GM19455 (cell line): Measurements from ENCODE around the gene PGPEP1.
"Not testable (repeated sequence)": the region's sequence is repeated elsewhere in the genome, so short reads cannot be mapped to it uniquely, and the experiment has no call there.

Experiments used
- ATAC-seq: cut with Tn5 transposase; IDR thresholded peaks from one replicate; pipeline ENCODE4 v1.9.1; 2021; ENCODE audit not compliant: unreplicated experiment

Gene PGPEP1

DNA sequence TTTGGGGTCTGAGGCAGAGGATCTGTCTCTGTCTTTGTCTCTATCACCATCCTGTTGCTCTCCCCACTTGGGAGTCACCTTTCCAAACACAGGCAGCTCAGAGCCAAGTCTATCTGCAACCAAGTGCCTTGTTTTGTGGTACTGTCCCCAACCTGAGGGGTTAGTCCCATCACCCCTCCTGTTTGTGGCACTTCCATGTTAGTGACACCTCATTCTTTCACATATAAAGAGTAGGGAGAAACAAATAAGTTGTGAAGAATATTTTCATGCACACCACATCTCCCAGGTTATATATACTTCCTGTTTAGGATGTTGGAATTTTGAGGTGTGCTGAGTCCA, 49.3 kb downstream of the PGPEP1 start:
- no peak for ATAC-seq

DNA sequence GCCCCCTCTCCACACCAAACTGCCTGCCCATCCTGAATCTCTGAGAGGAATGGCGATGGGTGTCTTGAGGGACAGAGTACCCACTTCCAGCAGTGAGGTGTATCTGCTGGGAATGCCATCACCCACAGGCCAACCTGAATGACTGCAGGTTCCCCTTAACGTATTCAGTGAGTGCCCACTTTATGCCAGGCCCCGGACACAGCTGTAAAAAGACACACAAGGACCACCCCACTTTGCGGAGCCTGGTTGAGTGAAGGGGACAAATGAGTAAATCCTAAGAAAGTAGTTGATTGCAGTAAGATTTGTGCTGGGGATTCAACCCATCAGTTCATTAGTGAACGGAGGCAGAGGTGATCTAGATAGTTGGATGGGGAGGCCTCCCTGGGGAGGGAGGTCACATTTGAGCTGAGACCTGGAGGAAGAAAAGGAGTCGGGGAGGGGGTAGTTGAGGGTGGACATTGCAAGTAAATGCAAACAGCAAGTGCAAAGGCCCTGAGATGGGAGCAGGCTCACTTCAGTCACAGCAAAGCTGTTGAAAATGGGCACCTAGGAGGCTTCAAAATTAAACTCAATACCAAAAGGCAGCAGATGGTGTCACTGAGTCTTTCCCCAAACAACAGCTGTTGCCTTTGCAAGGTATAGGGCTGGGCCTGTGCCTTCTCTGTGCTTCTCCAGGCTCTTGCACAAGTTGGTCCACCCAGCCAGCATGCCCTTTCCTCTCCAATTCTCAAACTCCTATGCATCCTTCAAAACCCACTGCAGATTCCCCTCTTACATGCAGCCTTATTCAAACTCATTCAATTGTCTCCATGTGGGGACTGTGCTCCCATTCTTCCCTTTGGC, 49.9 kb downstream of the PGPEP1 start:
- no peak for ATAC-seq

GRCh38 chr19:18391509-18392075, 51.2 kb downstream of the PGPEP1 start:
- ATAC-seq: no peak

DNA sequence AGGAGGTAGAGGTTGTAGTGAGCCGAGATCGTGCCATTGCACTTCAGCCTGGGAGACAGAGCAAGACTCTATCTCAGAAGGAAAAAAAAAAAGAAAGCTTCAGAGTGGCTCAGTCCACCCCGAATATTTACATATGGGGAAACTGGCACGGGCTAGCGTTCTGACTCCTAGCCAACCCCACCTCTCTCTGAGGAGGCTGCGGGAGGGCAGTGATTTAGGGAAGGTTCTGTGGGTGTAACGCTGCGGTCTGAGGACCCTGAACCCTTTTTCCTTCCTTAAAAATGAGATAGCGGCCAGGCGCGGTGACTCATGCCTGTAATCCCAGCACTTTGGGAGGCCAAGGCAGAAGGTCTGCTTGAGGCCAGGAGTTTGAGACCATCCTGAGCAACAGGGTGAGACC, 52.0 kb downstream of the PGPEP1 start:
- no peak for ATAC-seq

DNA sequence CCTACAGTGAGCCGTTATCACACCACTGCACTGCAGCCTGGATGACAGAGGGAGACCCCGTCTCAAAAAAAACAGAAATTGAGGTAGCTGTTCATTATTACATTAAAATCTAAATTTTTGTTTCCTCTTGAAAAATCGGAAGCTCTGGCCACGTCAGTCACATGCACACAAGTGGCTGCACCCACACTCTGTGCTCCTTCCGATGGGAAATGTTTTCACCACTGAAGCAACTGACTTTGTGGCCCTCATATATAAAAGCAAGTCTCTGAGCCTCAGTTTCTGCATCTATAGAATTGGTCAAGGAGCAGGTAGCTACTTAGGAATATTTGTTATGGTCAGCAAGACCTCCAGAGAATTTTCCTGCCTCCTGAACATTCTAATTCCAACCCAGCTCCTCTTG, 52.5 kb downstream of the PGPEP1 start:
- no peak for ATAC-seq

DNA sequence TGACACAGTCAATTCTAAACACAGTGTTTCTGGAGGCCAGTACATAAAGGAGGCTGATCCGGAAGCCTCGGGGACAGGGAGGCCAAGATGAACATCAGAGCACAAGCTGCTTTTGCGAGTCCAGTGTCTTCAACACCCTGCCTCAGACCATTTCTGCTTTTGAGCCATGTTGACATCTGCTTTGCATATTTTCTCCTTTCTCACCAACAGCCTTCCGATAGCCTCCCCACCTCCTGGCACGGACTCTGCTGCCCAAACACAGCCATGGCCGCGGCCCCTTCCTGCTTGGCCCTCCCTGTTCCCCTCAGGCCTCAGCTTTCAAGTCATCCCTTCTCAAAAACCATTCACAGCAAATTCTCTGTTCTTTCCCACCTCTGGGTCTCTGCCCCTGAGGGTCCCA, 53.4 kb downstream of the PGPEP1 start:
- ATAC-seq: no peak

GRCh38 chr19:18396471-18397241, 56.3 kb downstream of the PGPEP1 start:
- no peak for ATAC-seq

DNA sequence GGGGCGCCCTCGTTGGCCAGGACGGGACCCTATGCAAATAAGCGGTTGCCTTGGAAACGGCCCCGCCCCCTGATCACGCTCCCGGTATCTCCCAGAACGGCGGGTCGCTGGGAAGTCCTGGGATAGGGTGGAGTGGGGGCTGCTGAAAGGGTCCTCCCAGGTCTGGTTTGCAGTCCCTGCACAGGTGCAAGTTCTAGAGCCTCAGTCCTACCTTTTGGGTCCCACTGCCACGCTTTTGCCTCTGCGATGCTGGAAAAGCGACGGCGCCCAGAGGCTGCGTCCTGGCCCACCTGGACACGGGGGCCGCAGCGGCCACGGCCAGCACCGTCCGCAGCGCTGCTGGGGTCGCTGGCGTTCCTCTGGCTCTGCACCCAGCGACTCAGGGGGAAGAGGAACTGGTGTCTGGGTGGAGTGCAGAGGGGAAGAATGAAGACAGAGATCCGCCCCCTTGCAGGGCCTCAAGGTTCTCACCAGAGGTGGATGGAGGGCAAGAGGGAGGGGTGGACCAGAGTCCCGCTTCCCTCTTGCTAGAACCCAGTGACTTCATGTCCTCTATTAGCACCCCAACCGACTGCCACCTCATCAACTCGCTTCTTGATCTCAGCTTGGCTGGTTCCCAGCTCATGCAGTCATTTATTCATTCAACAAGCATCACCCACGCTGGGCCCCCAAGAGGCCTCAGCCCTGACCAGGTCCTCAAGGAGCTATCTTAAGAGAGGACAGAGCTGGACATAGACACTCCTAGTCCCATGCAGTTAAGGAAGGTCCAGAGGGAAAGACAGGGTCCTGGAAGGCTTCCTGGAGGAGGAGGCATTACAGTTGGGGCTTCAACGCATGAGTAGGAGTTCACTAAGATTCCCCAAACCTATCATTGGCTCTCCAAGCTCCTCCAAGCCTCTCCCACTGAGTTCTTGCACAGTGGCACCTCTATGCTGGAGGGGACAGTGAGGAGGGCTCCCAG, 57.1 kb downstream of the PGPEP1 start, which contains the start of gene LRRC25:
Gene LRRC25, minus strand, starts transcription at position 381 of the 961 bp plus-strand sequence. CDS start 659 bp downstream, outside the sequence.
- no peak for ATAC-seq

- ATAC-seq: no peak
Observed at GRCh38 chr19:18399008-18399407, 58.6 kb downstream of the PGPEP1 start.

GRCh38 chr19:18401580-18402112, 61.2 kb downstream of the PGPEP1 start:
- ATAC-seq: no peak

DNA sequence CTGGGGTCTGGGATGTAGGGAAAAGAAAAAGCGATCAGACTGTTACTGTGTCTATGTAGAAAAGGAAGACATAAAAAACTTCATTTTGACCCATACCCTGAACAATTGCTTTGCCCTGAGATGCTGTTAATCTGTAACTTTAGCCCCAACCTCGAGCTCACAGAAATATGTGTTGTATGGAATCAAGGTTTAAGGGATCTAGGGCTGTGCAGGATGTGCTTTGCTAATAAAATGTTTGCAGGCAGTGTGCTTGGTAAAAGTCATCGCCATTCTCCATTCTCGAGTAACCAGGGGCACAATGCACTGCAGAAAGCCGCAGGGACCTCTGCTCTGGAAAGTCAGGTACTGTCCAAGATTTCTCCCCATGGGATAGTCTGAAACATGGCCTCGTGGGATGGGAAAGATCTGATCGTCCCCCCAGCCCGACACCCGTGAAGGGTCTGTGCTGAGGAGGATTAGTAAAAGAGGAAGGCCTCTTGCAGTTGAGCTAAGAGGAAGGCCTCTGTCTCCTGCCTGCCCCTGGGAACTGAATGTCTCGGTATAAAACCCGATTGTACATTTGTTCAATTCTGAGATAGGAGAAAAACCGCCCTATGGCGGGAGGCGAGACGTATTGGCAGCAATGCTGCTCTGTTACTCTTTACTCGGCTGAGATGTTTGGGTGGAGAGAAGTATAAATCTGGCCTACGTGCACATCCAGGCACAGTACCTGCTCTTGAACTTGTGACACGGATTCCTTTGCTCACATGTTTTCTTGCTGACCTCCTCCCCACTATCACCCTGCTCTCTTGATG, 62.3 kb downstream of the PGPEP1 start:
- ATAC-seq: not testable (repeated sequence)

GRCh38 chr19:18405754-18406153, 65.4 kb downstream of the PGPEP1 start:
- ATAC-seq: not testable (repeated sequence)

GRCh38 chr19:18406749-18407148, 66.4 kb downstream of the PGPEP1 start:
- ATAC-seq: no peak

- ATAC-seq: no peak
Observed at GRCh38 chr19:18408053-18408476, 67.7 kb downstream of the PGPEP1 start.

- ATAC-seq: no peak
Observed at GRCh38 chr19:18412610-18413239, 72.3 kb downstream of the PGPEP1 start.

DNA sequence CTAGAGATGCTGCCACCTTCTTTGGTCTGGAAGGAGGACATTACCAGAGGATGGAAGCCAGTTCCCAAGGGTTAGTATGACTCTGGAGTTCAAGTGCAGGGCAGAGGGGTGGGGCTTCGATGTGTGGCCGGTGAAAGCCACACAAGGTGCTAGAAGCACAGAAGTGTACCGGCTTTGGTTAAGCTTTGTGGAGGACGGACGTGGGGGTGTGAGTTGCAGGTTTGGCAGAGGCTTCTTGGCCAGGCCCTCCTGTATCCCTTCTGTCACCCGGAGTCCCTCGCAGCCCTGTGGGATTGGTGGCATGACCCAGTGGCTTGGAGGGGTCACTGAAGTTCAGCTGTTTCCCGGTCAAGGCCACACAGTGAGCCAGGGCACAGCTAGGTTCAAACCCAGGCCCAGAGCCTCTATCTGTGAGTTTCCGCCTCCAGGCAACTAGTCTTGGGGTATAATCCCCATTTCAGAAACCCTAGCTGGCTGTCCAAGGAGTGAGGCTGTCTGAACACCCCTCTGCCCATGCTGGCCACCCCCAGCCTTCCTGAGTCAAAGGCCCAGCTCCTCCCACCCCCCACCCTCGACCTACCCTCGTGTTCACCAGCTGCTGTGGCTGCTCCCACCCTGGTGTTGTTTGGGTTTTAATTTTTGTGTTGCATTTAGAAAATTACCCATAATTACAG, 74.2 kb downstream of the PGPEP1 start:
- ATAC-seq: no peak

- ATAC-seq: no peak
Observed at GRCh38 chr19:18415178-18415867, 74.9 kb downstream of the PGPEP1 start.

GRCh38 chr19:18416778-18417249, 76.4 kb downstream of the PGPEP1 start:
- ATAC-seq: no peak
